Activated CD8-positive, alpha-beta T cell treated with anti-CD3 and anti-CD28 coated beads for 36 hours (primary cell): ENCODE results near the gene PCDH1. TPM values are rescaled to one million over a fixed set of nuclear protein-coding genes. Genes with fewer than 3 reads are reported as not detected.

ENCODE experiments used
- ATAC-seq: fragments of 200-7000 bp; cut with Tn5 transposase; one replicate; pipeline ENCODE4 v1.10.0; 2021; ENCODE audit warnings: mild to moderate bottlenecking, moderate library complexity
- CTCF ChIA-PET: fragments of 350-600 bp; sonication (Branson Sonifier 250); formaldehyde crosslinking; loops from one replicate; lab custom pipeline; 2021; ENCODE audit warnings: antibody characterized with exemption; lab: Charles Lee
- POLR2A ChIA-PET: fragments of 350-600 bp; sonication (Branson Sonifier 250); formaldehyde crosslinking; loops from one replicate; lab custom pipeline; 2021; ENCODE audit warnings: antibody characterized with exemption; lab: Charles Lee
- DNase-seq: peaks from one replicate; pipeline ENCODE4 v3.0.0-alpha.2; 2020
- H3K27ac Mint-ChIP-seq: one replicate; pipeline ENCODE4 v1.8.0; 2021; ENCODE audit warnings: mild to moderate bottlenecking, mixed read lengths
- H3K27me3 Mint-ChIP-seq: one replicate; pipeline ENCODE4 v1.8.0; 2021; ENCODE audit warnings: mixed read lengths
- H3K36me3 Mint-ChIP-seq: one replicate; pipeline ENCODE4 v1.8.0; 2021; ENCODE audit warnings: low read depth, mixed read lengths
- H3K4me1 Mint-ChIP-seq: one replicate; pipeline ENCODE4 v1.8.0; 2021; ENCODE audit warnings: low read depth, mixed read lengths
- H3K4me3 Mint-ChIP-seq: one replicate; pipeline ENCODE4 v1.8.0; 2021; ENCODE audit warnings: mild to moderate bottlenecking, moderate library complexity, mixed read lengths
- H3K9me3 Mint-ChIP-seq: one replicate; pipeline ENCODE4 v1.8.0; 2021; ENCODE audit warnings: mixed read lengths
- intact Hi-C: fragments of 100-400 bp; cut with micrococcal nuclease; formaldehyde crosslinking; loops from one replicate; pipeline ENCODE4 v1.10.0; 2022
- total RNA-seq, 2 experiments: library from RNA; stranded (reverse); gene quantifications; one replicate each; pipeline ENCODE4 v1.2.3, GENCODE V29; 2021
- TF ChIP-seq, protein P1 (sequence below): fragments of 200-600 bp; IDR thresholded peaks from one replicate; pipeline ENCODE4 v1.8.0; 2022; ENCODE audit warnings: antibody characterized with exemption, mild to moderate bottlenecking

Gene PCDH1
- total RNA-seq, 2 experiments from 2014 or later = 0.87 TPM; not detected in 1

DNA sequence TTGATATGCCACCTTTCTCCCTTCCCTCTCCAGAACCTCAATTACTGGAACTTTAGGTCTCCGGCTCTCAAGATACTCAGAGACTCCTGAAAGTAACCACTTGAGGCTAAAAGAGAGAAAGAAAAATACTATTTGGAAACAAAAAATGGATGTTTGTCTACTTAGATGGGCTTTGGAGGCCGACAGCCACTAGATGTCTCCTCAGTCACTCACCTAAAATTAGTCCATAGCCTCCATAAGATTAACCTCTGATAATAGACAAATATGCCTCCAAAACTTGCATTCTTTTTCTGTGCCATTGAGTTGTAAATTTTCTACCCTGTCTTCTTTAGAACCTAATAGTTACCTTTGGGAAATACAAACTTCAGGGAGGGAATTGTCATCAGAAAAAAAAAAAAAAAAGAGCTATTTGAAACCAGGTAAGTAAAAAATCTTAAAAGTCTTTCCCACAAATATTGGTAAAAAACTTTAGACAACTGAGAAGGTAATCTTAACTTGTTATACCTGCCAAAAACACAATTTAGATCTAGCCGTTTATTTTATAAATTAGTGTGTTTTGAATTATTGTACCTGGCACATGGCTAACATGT, 11.2 kb upstream of the PCDH1 start:
- Mint-ChIP-seq H3K9me3 (no peaks in the 10 kb centered on the region), H3K27me3 (peaks cover 29% of the 10 kb centered on the region), H3K4me3 (no peak overlapping the region), H3K36me3 (no peaks in the 10 kb centered on the region), H3K27ac (no peak overlapping the region), H3K4me1 (no peaks in the 10 kb centered on the region)
- peak; percentile 16 for DNase-seq
- ChIA-PET CTCF (interaction anchor here (1.2 to 4.2 kb wide), 7 partner anchors 10 to 196 kb away, joined by 3 to 35 read pairs (median 4); partner anchors contain the start of gene PCDH1), POLR2A (no interaction called here)
- ATAC-seq = no peak
- intact Hi-C loops = no loop called here
- TF ChIP-seq, protein P1, sequence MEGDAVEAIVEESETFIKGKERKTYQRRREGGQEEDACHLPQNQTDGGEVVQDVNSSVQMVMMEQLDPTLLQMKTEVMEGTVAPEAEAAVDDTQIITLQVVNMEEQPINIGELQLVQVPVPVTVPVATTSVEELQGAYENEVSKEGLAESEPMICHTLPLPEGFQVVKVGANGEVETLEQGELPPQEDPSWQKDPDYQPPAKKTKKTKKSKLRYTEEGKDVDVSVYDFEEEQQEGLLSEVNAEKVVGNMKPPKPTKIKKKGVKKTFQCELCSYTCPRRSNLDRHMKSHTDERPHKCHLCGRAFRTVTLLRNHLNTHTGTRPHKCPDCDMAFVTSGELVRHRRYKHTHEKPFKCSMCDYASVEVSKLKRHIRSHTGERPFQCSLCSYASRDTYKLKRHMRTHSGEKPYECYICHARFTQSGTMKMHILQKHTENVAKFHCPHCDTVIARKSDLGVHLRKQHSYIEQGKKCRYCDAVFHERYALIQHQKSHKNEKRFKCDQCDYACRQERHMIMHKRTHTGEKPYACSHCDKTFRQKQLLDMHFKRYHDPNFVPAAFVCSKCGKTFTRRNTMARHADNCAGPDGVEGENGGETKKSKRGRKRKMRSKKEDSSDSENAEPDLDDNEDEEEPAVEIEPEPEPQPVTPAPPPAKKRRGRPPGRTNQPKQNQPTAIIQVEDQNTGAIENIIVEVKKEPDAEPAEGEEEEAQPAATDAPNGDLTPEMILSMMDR = peak; percentile 32

DNA sequence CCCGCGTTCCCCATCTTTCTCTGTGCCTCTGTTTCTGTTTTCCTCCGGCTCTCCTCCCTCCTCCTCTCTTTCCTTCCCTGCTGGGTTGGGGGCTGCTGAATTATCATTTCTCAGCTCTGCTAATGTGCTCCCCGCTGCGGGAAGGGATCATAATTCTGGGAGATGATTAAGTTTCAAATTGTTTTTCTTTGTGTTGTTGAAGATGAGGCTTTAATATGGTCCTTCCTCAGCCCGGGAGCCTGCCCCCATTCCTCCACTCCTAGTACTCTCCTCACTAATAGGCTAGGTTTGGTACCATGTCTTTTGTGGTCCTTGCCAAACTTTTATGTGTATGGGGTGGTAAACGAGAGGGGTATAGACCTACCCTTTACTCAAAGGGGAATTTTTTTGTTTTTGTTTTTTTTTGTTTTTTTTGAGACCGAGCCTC, 5.7 kb upstream of the PCDH1 start:
- POLR2A ChIA-PET = no interaction called here
- DNase-seq (no peak), ATAC-seq (no peak)
- intact Hi-C loops = loop anchor here (5.0 kb wide), 1 partner anchor 78 kb away; no protein-coding TSS in a partner anchor
- TF ChIP-seq, protein P1 = no peak
- Mint-ChIP-seq H3K36me3 (no peaks in the 10 kb centered on the region), H3K9me3 (no peaks in the 10 kb centered on the region), H3K27me3 (peaks cover 60% of the 10 kb centered on the region), H3K4me3 (no peak overlapping the region), H3K27ac (no peak overlapping the region), H3K4me1 (peaks cover 9% of the 10 kb centered on the region)
- CTCF ChIA-PET = interaction anchor here (0.8 to 10.5 kb wide), 4 partner anchors 31 to 191 kb away, joined by 3 to 205 read pairs (median 69); no protein-coding TSS in a partner anchor

DNA sequence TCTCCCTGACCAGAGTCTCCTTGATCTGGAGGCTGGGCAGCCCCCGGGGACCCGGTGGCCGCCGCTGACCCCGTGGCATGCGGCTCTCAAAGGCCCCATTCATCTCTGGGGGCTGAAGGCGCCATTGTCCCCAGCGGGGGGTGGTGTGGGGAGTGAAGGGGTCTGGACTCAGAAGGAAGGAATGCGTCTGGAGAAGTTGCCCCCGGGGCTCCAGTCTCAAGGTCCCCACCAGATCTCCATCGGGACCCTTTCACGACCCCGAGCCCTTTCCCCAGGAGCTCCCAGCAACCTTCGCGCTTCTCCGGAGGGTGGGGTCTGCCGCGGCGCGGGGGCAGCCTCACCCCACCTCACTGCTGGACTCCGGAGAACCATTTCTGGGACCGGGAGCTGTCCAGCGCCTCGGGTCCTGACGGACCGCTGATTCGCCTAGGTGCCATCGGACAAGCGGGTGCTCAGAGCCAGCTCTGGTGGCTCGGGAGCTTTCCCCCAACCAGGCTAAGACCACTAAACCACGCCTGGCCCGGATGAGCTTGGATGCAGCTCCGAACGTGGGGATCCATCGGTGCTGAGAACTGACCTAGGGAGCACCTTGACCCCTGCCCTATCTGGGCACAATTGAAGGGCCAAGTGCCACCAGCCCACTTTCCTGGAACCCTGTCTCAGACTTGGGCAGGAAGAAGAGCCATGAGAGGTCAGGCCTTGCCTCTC, 5.1 kb upstream of the PCDH1 start:
- TF ChIP-seq, protein P1 = no peak
- H3K27me3 Mint-ChIP-seq = peaks cover 62% of the 10 kb centered on the region
- DNase-seq = peak; percentile 62
- H3K36me3 Mint-ChIP-seq = no peaks in the 10 kb centered on the region
- ChIA-PET POLR2A (interaction anchor here (0.7 kb wide), 1 partner anchor 565 kb away, joined by 3 read pairs; no protein-coding TSS in a partner anchor), CTCF (interaction anchor here (0.8 to 10.5 kb wide), 5 partner anchors 32 to 190 kb away, joined by 3 to 205 read pairs (median 84); no protein-coding TSS in a partner anchor)
- no peaks in the 10 kb centered on the region for H3K9me3 Mint-ChIP-seq
- intact Hi-C loops = loop anchor here (5.0 kb wide), 1 partner anchor 79 kb away; no protein-coding TSS in a partner anchor
- no peak overlapping the region for H3K4me3 Mint-ChIP-seq
- no peak for ATAC-seq
- peaks cover 11% of the 10 kb centered on the region for H3K4me1 Mint-ChIP-seq
- no peak overlapping the region for H3K27ac Mint-ChIP-seq

DNA sequence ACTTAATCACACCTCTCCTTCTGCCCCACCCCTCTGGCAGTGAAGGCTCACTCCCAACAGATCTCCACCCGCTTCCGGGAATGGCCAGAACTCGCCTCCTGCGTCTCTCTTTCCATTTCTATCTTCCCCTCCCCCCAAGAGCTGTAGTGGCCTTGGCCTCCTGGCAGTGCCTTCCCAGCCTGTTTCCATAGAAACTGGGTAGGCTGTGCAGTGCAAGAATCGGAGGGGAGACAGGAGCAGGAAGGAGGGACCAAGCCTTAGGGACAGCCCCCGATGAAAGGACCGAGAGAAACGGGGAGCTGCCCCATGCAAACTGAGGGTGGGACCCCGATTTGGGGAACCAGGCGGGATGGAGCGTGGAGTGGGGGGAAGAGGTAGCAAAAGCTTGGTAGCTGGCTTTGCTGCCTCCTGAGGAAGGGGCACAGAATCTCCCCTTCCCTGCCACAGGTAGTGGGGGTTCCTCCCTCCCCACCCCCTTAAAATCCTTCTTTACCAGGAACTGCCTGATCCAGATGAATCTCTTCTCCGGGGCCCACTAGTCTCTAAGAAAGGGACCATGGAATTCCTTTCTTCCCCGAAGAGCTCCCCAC, 4.5 kb upstream of the PCDH1 start:
- ChIA-PET CTCF (interaction anchor here (0.8 to 10.5 kb wide), 7 partner anchors 32 to 218 kb away, joined by 3 to 205 read pairs (median 46); no protein-coding TSS in a partner anchor), POLR2A (interaction anchor here (0.7 kb wide), 1 partner anchor 565 kb away, joined by 3 read pairs; no protein-coding TSS in a partner anchor)
- no peak for DNase-seq
- no peak for ATAC-seq
- H3K27ac Mint-ChIP-seq = no peak overlapping the region
- no peaks in the 10 kb centered on the region for H3K9me3 Mint-ChIP-seq
- H3K27me3 Mint-ChIP-seq = peaks cover 64% of the 10 kb centered on the region
- no peaks in the 10 kb centered on the region for H3K36me3 Mint-ChIP-seq
- TF ChIP-seq, protein P1 = no peak
- no peak overlapping the region for H3K4me3 Mint-ChIP-seq
- peaks cover 11% of the 10 kb centered on the region for H3K4me1 Mint-ChIP-seq
- intact Hi-C loops = loop anchor here (5.0 kb wide), 1 partner anchor 80 kb away; no protein-coding TSS in a partner anchor
